Measurements from ENCODE around the gene TIPARP.

GRCh38 chr3:156664011-156664830 lies 10.2 kb upstream of the TIPARP start:
- TF ChIP-seq HDAC6 (IDR thresholded peaks at IDR 0.05; ENCODE audit: low read depth, low read length) (no peak), BRCA1 (IDR thresholded peaks at IDR 0.05; ENCODE audit: low read depth, low read length) (no peak), POLR2AphosphoS5 (IDR thresholded peaks at IDR 0.05; ENCODE audit: low read depth, low read length) (no peak)
- TF ChIP-seq, protein P1, sequence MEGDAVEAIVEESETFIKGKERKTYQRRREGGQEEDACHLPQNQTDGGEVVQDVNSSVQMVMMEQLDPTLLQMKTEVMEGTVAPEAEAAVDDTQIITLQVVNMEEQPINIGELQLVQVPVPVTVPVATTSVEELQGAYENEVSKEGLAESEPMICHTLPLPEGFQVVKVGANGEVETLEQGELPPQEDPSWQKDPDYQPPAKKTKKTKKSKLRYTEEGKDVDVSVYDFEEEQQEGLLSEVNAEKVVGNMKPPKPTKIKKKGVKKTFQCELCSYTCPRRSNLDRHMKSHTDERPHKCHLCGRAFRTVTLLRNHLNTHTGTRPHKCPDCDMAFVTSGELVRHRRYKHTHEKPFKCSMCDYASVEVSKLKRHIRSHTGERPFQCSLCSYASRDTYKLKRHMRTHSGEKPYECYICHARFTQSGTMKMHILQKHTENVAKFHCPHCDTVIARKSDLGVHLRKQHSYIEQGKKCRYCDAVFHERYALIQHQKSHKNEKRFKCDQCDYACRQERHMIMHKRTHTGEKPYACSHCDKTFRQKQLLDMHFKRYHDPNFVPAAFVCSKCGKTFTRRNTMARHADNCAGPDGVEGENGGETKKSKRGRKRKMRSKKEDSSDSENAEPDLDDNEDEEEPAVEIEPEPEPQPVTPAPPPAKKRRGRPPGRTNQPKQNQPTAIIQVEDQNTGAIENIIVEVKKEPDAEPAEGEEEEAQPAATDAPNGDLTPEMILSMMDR (IDR thresholded peaks at IDR 0.05; ENCODE audit: control extremely low read depth in 1 of 3, insufficient read depth in 1 of 3, low read depth in 1 of 3, low read length in 3 of 3) = no peak
